HG03342 (cell line): ENCODE measurements around the gene TTLL11.
"Not testable (repeated sequence)": the region's sequence is repeated elsewhere in the genome, so short reads cannot be mapped to it uniquely, and the experiment has no call there.

ENCODE experiments used
- ATAC-seq: cut with Tn5 transposase; IDR thresholded peaks from one replicate; pipeline ENCODE4 v1.9.1; 2021; ENCODE audit warnings: mild to moderate bottlenecking, moderate library complexity; ENCODE audit not compliant: unreplicated experiment

Gene TTLL11

DNA sequence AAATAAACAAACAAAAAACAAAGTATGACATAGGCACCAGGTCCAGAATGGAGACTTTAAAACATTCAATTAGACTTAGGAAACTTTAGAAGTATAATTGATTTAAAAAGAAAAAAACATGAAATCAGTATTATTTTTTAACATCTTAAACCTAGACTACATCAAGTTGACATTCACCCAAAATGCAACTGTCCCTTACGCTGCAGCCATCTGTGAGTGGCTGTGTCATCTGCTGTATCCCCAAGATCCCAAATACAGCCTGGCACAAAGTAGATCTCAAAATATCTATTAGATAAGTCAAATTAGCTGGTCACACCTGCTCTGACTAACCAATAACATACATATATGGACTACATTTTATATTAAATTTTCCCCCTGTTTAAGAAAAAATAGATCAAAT lies 7.8 kb downstream of the TTLL11 start:
- no peak for ATAC-seq

DNA sequence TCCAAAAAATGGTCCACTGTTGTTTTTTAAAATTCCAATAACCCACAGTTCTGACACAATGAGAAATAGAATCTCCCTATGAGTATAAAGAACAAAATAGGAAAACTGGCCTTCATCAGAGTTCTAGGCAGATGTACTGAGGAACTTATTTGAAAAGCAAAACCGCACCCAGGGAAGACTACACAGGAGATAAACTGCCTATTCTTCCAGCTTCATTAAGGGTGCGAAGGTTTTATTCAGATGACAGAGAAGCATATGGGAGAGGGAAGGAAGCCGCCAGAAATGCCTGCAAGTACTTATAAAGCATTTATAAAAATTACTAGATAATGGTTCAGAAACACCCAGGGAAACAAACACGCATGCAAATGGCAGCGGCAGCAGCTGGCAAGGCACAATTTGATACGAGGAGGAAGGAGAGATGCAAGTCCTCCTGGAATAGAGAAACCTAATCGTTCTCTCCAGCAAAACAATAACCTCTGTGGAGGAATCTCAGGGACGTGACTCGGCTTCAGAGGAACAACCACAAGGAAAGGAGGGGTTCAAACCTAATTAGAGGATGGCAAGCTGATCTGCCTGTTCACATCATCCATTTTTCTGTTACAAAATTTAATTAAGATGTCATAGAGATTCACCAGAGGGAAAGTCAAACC lies 9.0 kb downstream of the TTLL11 start:
- no peak for ATAC-seq

DNA sequence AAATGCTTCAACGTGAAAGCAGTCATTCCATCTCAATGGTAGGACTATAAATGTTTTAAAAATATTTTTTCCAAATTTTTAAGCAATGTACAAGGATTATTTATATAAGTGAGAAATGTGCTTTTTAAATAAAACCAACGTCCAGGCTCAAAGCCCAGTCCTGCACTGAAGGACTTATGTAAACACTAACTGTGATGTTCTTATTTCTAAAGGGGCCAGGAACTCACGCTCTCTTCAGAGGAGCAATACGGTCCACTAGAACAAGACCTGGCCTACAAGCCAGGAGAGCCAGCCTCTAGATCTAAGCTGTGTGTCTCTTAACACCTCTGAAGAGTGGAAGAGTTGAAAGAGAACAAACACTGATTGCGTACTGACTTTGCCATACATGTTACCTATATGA lies 12.1 kb downstream of the TTLL11 start:
- ATAC-seq = no peak

DNA sequence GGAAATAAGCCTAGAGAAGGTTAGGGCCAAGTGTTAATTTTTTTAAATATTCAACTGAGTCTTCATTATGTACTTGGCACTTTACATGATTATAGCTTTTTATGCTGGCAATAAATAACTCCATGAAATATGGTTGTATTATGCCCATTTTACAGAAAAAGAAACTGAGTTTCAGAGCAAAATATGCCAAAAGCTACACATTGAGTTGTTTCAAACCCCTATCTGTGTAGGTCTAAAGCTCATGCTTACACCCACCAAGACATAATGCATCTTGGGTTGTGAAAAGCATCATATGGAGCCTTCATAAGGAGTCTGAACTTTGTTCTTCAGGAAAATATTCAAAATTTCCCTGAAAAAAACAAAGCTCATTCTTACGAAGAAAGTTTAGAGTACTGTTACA lies 14.6 kb downstream of the TTLL11 start:
- no peak for ATAC-seq

DNA sequence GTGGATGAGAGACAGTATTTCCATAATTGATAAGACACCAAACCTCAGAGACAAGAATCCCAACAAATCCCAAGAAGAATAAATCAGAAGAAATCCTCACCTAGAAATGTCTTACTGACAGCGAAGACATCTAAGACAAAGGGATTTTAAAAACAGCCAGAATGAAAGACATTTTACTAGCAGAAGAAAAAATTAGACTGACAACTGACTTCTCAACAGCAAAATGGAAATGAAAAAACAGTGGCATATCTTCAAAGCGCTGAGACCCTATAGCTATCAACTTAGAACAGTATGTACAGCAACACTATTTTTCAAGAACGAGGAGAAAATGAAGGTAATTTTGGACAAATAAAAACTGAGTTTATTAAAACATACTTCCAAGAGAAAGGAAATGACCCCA lies 16.3 kb downstream of the TTLL11 start:
- no peak for ATAC-seq

DNA sequence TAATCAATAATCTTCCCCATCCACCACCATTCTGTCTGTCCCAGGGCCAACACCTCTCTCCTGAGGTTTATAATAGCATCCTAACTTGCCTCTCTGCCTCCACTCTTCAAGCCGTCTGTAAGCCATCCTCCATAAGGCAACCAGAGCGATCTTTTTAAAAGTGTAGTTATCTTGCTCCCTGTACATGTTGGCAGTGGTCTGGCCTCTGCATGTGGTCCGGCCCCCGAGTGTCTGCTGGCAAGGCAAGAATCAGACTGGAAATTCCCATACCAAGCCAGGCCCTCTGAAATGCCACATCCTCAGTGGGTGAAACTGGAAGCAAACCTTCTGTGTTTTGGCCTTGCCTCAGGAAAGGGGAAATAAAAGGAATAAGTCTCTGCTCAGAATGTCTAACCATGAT lies 17.0 kb downstream of the TTLL11 start:
- ATAC-seq = no peak

DNA sequence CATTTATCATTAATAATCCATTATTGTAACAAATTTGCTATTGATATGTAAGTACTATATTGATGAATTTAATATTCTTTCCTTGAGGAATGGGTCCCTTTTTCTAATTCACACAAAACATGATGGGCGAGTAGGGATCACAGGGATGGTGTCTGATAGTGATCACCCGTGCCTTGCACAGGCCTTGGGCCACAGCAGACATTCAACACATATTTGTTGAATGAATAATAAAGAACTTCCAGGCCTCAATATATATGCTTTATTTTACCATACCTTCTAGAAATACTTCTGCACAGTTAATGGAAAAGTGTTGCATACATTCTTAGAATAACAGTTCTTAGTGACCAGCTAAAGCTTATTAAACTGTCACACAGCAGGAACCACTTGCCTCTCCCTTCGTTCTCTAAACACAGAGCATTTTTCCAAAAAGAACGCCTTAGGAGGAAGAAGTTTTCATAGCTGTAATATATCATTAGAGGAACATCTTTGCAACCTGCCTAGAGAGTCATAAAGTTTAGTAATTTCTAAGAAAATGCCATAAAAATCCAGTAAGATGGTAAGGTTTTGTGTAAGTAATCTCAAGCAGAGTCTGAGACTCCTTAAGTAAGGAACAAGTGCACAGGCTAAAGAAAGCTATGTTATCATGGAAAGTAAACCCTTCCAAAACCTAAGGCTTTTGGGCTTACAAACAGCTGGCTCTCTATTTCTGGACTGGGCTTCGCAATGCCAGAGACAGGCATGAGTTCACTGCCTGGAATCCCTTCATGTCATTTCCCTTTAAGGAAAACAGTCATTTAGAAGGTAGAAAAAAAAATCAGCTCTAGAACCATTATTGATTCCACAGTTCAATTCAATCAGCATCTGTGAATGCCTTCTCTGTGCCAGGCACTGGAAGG lies 17.7 kb downstream of the TTLL11 start:
- no peak for ATAC-seq

DNA sequence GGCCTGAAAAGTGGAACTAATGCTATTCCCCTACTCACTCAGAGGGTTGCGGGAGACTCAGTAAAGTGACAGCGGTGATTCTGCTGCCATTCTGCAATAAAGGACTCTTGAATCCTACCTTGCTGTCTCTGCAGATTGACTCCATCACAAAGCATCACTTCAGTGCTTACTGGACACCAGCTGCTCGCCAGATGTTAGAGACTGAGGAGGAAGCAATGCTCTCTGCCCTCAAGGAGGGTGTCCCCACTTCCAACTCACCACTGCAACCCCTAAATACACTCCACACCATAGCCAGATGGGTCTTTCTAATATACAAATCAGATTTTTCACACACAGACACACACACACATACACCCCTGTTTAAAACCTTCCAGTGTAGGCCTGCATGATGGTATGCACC lies 21.4 kb downstream of the TTLL11 start:
- ATAC-seq = no peak

DNA sequence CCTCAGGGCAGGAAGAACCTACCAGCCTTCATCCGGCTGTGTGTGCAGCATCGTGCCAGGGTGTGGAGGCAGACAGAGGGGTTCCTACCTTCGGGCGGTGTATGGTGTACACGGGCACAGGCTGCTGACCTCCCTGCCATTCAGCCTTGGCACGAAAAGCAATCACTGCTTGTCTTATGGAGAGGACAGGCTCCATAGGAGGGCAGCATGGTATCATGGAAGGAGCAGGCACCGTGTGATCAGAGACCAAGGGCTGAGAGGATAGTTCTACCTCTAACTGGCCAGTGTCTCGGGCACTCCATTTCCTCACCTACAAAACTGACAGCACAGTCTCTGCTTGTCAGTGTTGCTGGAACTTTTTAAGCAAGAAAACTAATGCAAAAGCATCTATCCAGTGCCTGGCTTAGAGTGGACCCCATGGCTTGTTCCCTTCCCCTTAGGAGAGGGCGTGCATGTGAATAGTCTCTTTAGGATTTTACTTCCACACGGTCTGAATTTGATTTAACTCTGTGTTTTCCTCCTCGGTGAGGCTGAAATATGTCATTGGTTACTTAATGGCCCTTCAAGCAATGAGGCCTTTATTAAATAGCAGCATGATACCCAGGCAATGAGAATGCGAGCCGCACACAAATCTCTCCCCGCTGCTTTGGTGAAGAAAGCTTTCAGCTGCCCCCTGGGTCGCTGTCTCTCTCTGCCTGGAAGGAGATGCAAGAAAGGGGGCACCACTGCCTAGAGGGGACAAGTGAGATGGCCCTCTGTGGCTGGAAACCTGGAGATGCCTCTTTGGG lies 22.2 kb downstream of the TTLL11 start:
- ATAC-seq = no peak

DNA sequence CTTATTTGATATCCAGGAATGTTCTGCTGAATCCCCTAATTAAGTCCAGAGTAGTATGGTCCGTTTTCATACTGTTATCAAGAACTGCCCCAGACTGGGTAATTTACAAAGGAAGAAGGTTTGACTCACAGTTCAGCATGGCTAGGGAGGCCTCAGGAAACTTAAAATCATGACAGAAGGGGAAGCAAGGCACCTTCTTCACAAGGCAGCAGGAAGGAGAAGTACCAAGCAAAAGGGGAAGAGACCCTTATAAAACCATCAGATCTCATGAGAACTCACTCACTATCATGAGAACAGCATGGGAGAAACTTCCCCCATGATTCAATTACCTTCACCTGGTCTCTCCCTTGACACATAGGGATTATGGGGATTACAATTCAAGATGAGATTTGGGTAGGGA lies 26.4 kb downstream of the TTLL11 start:
- not testable (repeated sequence) for ATAC-seq

DNA sequence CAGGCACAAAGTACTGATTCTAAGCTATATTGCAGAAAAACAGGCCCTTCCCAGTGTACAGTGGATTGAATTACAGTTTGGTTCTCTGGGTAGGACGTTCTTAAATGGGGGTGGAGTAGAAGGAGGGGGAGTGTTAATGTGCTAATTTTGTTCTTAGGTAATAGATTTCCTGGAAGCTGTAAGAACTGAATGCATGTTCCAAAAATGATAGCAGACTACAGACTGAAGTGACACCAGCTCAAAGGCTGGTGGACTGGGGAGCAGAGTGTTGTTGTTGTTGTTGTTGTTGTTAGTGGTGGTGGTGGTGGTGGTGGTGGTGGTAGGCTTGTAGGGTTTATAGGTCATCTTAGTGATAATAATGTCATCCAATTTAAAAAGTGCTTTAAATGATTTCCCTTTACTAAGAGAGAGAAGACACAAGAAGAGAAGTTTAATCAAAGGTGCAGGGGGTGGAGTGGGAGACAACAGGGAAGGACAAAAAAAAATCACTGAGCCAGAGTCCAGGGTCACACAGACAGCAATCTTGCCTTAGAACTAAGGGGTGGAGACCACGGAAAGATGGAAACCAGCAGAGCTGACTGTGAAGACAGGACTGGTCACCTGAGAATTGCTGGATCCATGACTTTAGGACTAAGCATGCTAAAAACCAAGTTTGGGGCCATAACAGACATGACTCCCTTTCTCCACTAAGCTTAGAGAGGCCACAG lies 27.0 kb downstream of the TTLL11 start:
- ATAC-seq = no peak

DNA sequence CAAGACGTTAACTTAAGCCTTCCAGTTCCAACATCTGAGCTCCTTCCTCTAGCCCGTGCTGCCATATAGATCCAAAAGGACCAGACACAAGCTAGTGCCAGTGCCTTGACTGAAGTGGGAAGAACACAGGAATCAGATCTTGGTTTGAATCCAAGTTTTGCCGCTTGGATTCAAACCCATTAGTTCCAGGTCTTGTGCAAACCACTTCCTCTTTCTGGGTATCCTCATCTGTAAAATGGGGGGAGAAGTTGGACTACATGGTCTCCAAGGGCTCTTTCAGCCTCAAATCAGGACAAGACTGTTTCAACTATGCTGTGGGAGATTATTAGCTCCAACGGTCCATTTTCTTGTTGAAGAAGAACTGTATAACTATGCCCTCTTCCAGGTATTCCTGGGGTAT lies 32.6 kb downstream of the TTLL11 start:
- no peak for ATAC-seq

DNA sequence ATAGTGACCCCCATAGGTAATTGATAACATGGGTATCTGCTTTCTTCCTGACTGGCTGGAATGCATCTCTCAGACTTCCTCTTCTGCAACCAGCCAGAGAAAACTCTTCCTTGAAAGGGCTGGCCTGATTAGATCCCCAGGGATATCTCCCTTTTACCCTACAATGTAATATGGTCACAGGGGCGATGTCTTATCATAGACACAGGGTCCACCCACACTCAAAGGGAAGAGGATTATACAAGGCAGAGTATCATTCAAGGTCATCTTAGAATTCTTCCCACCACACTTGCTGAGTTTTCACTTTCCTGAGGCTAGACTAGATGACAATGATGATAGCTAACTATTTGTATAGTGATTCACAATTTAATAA lies 33.2 kb downstream of the TTLL11 start:
- ATAC-seq = no peak

DNA sequence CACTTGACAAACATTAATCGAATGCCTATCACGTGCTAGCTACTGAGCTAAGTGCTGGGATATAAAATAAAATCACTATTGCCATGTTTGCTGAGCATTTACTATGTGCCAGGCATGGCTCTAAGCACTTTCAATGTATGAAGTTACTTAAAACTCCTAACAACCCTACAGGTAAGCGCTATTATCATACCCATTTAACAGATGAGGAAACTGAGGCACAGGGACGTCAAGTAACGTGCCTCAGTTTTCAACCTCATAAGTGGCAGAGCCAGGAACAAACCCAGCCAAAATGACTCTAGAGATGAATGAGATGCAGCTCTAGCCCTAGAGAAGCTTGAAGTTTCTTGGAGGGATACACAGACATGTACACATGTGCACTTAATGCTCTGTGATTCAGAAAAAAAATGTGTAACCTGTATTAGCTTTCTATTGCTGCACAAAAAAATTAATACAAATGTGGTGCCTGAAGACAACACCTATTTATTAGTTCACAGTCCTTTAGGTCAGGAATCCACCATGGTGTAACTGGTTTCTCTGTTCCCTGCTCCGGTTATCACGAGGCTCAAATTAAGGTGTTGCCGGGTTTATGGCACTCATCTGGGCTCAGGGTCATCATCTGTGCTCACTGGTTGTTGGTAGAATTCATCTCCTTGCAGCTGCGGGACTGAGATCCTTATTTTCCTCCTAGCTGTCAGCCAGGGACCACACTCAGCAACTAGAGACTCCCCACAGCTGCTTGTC lies 33.7 kb downstream of the TTLL11 start:
- ATAC-seq = no peak

DNA sequence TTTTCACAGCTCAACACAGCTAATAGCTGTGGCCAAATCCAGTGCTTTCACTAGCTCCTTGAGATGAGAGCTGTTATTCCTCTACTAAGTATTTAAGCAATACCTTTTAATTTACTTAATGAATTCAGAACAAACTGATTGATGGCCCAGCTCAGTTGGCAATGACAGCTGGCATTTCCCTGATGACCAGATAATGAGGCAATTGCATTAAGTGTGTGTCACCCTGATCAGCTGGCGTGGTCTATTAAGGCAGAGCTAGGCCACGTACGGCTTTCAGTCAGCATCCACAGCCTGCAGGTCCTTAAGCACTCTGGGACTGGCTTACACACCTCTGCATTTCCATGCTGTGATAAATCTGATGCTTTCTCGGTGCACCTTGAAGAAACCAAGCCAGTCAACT lies 34.4 kb downstream of the TTLL11 start:
- no peak for ATAC-seq

DNA sequence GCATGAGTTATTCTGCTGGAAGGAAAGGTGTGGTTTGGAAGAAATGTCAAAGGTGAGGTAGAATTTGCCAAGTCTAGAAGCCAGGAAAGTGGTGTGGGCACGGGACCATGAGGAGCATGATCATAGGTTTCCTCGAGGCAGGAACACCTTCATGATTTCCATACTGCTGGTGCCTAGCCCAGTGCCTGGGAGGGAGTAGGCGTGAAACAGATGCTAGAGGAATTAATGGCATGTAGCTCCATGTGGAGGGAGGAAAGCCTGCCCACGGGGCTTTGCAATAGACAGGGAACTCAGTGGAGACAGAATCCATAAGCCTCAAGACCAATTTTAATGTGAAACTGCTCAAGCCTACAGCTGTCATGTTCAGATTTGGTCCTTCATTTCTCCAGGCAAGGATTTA lies 35.1 kb downstream of the TTLL11 start:
- no peak for ATAC-seq

DNA sequence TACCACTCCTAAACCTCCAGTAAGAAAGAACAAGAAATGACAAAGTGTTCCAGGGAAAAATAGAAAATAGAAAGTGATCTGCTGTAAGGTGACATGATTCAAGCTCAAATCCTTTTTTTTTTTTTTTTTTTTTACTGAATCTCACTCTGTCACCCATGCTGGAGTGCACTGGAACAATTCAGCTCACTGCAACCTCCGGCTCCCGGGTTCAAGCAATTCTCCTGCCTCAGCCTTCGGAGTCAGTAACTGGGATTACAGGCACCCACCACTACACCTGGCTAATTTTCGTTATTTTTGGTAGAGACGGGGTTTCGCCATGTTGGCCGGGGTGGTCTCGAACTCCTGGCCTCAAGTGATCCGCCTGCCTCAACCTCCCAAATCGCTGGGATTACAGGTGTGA lies 35.9 kb downstream of the TTLL11 start:
- ATAC-seq = no peak

DNA sequence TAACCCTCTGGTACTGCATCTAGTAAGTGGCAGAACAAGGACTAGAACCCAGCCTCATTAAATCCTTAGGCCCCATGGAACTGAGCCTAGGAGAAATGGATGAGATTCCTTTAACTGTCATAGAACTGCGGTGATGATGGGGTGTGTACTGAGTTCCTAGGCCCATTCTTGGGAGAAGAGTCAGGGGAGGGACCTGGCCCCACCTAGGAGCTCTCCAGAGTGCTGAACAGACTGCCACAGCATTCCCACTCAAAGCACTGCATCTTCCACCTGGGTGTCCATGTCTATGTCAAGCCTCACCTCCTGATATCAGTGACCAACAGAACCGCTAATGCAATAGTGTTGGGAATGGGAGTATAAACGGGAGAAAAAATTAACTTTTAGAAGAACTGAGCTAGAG lies 36.6 kb downstream of the TTLL11 start:
- no peak for ATAC-seq

DNA sequence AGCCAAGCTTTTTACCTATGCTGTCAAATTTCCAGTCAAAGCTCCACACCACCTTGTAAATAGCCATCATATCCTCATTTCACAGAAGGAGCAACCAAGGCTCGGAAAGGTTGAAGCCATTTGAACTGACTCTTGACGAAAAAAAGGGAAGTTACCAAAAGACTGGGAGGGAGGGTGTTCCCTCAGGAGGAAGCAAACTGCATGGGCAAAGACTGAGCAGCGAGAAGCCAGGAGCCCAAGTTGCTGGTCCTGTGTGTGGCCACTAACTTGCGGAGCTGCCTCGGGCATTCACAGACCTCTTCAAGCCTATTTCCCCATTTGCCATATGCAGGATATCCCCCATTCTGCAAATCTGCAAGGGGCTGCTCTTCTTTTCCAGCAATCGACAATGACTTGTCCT lies 37.4 kb downstream of the TTLL11 start:
- no peak for ATAC-seq

DNA sequence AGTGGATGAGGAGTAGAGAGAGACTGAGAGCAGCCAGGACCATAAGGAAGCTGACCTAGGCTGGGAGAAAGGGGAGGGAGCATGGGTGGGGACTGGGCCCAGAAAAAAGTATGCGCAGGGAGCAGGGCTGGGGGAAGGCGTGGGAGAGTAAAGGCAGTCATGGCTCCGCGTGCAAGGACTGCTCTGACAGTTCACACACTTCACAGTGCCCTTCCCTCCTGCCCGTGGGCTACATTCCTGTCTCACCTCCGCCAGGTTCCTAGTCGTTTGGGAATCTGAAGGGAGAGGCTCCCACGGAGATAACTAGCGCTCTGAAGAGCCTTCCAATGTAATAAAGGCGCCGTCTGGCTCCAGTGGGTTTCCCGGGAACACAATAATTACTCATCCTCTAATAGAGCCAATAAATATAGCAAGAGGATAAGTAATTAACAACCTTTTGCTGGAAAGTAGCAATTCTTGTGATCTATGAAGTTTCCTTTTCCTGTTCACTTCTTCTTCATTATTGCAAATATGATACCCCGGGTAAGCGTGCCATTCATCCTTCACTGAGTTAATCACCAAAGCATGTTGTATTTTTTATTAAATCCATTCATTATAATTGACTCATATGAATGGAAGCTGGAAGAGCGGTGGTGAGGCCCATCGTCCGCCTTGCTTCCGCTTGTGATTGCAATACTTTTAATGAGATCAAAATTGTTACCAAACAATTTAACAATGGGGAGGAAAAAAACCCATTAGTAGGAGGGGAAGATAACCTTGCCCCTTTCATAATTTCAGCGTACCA lies 39.3 kb downstream of the TTLL11 start:
- ATAC-seq = no peak
